Stimulated activated naive CD8-positive, alpha-beta T cell treated with anti-CD3 and anti-CD28 coated beads, Interleukin-15, amount 100 ng/mL, for 72 hours (primary cell): ENCODE data around the gene NDFIP1.
A peak's percentile ranks its signal among the peaks of the same experiment; 100 is the strongest.

Source experiments
- ATAC-seq: fragments of 150-1000 bp; cut with Tn5 transposase; 2 replicates; pipeline ENCODE4 v1.10.0; 2021; ENCODE audit warnings: mild to moderate bottlenecking, moderate library complexity
- DNase-seq, 2 donors: peaks; one replicate each; pipeline ENCODE4 v3.0.0; 2021 to 2022
- H3K27ac Mint-ChIP-seq, 2 donors: one replicate each; pipeline ENCODE4 v1.8.0; 2022; ENCODE audit warnings: mild to moderate bottlenecking in 2 of 2, mixed read lengths in 2 of 2, moderate library complexity in 2 of 2
- H3K27me3 Mint-ChIP-seq: one replicate; pipeline ENCODE4 v1.8.0; 2022; ENCODE audit warnings: mixed read lengths
- H3K4me1 Mint-ChIP-seq: one replicate; pipeline ENCODE4 v1.8.0; 2022; ENCODE audit warnings: mild to moderate bottlenecking, mixed read lengths
- H3K4me3 Mint-ChIP-seq, 2 donors: one replicate each; pipeline ENCODE4 v1.8.0; 2022; ENCODE audit warnings: mild to moderate bottlenecking in 2 of 2, mixed read lengths in 2 of 2, moderate library complexity in 1 of 2
- H3K9me3 Mint-ChIP-seq, 2 donors: one replicate each; pipeline ENCODE4 v1.8.0; 2022; ENCODE audit warnings: mixed read lengths in 2 of 2

NDFIP1 gene

GRCh38 chr5:142122121-142122520 is 13.5 kb downstream of the NDFIP1 start:
- ATAC-seq: no peak
- Mint-ChIP-seq H3K9me3 (no peaks in the 10 kb centered on the region), H3K4me1 (peaks cover 70% of the 10 kb centered on the region), H3K27me3 (no peaks in the 10 kb centered on the region), H3K27ac (no peak overlapping the region), H3K4me3 (no peak overlapping the region)
- DNase-seq: no peak

GRCh38 chr5:142125378-142125777 is 16.8 kb downstream of the NDFIP1 start:
- no peak for DNase-seq
- H3K4me1 Mint-ChIP-seq: peaks cover 41% of the 10 kb centered on the region
- no peak for ATAC-seq
- no peaks in the 10 kb centered on the region for H3K9me3 Mint-ChIP-seq
- no peak overlapping the region for H3K4me3 Mint-ChIP-seq
- H3K27ac Mint-ChIP-seq: no peak overlapping the region
- H3K27me3 Mint-ChIP-seq: no peaks in the 10 kb centered on the region

DNA sequence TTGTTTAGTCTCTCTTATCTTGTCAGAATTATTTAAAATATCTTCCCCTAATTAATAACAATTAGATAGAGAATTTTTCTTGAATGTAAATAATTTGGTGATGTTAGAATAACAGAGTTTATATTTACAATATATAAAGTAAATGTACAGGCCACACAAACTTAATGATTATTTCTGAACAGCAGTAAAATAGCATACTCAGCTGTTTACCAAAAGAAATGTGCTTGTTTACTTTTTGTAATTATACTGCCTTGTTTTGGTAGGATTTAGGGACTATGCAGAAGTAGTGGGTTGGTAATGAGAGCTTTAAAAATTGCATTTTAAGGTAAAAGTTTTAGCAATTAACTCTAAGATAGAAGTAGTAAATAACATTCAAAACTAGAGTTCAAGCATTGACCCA is 17.4 kb downstream of the NDFIP1 start:
- H3K4me1 Mint-ChIP-seq: peaks cover 35% of the 10 kb centered on the region
- H3K27ac Mint-ChIP-seq: no peak overlapping the region
- DNase-seq (no peak), ATAC-seq (no peak)
- no peaks in the 10 kb centered on the region for H3K27me3 Mint-ChIP-seq
- H3K4me3 Mint-ChIP-seq: no peak overlapping the region
- no peaks in the 10 kb centered on the region for H3K9me3 Mint-ChIP-seq

DNA sequence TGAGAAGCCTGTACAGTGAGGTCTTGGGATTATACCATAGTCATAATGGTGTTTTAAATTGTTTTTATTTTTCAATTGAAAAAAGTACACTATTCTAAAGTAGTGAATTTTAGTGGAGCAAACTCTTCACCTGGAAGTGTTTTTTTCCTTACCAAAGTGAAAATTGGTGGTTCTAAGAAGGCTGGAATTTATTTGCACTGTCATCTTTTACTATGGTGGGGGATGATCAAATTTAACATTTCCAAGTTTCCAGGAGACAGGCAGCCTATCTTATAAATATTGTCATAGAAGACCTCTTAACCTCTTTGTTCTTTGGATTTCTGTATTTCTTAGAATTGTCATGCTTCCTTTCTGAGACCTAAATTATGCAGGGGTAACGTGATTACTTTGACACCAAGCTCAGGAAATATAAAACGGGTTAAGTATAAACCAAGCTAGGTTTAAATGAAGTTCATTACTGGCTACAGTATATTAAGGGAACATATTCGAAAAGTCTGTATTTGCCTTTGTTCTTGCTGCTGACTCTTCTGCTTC is 20.2 kb downstream of the NDFIP1 start:
- no peak for DNase-seq
- Mint-ChIP-seq H3K27ac (peak overlapping the region; percentile 9 to 21), H3K9me3 (no peaks in the 10 kb centered on the region), H3K4me1 (peaks cover 15% of the 10 kb centered on the region), H3K4me3 (peak overlapping the region; percentile 16 to 64), H3K27me3 (no peaks in the 10 kb centered on the region)
- peak; percentile 39 for ATAC-seq

DNA sequence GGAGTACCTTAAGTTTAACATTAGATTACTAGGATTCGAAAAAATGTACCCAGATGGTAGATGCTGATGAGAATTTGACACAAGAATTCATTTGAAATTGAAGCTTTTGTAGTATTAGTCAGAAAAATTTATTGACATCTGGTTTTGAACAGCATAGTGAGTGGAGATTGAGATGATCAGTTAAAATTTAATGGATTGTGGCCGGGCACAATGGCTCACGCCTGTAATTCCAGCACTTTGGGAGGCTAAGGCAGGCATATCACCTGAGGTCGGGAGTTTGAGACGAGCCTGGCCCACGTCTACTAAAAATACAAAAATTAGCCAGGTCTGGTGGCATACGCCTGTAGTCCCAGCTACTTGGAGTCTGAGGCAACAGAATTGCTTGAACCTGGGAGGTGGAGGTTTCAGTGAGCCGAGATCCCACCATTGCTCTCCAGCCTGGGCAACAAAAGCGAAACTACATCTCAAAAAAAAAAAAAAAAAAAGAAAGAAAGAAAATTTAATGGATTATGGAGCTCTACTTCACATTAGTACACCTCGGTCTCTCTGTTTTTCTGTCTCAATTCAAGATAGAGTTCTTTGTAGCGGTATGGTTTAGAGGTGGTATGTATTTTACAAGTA is 21.0 kb downstream of the NDFIP1 start:
- Mint-ChIP-seq H3K9me3 (no peaks in the 10 kb centered on the region), H3K4me3 (peak overlapping the region in 1 of 2 donors; percentile 29), H3K27me3 (no peaks in the 10 kb centered on the region), H3K27ac (peak overlapping the region in 1 of 2 donors; percentile 60), H3K4me1 (peaks cover 7% of the 10 kb centered on the region)
- no peak for ATAC-seq
- no peak for DNase-seq

DNA sequence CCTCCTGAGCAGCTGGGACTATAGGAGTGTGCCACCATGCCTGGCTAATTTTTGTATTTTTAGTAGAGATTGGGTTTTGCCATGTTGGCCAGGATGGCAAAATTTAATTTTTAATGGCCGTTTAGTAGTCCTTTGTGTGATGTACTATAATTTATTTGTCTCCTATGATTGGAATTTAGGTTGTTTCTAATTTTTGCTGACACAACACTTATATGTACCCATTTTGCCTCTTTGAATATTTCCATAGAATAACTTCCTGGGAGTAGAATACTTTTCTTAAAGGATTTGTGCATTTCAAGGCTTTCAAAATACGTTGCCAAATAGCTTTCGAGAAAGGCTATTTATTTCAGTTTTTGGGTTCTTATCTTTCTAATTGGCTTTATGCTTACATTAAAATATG is 22.8 kb downstream of the NDFIP1 start:
- DNase-seq: no peak
- H3K4me3 Mint-ChIP-seq: no peak overlapping the region
- H3K4me1 Mint-ChIP-seq: peaks cover 16% of the 10 kb centered on the region
- ATAC-seq: no peak
- no peaks in the 10 kb centered on the region for H3K27me3 Mint-ChIP-seq
- no peaks in the 10 kb centered on the region for H3K9me3 Mint-ChIP-seq
- H3K27ac Mint-ChIP-seq: peak overlapping the region in 1 of 2 donors; percentile 72

- Mint-ChIP-seq H3K27me3 (no peaks in the 10 kb centered on the region), H3K27ac (no peak overlapping the region), H3K4me1 (peaks cover 22% of the 10 kb centered on the region), H3K4me3 (no peak overlapping the region), H3K9me3 (no peaks in the 10 kb centered on the region)
- DNase-seq (no peak), ATAC-seq (no peak)
Observed at GRCh38 chr5:142132916-142133315, 24.3 kb downstream of the NDFIP1 start.

GRCh38 chr5:142133330-142134206 is 25.0 kb downstream of the NDFIP1 start:
- no peak overlapping the region for H3K4me3 Mint-ChIP-seq
- DNase-seq: no peak
- H3K27ac Mint-ChIP-seq: no peak overlapping the region
- peak; percentile 54 for ATAC-seq
- H3K4me1 Mint-ChIP-seq: peaks cover 27% of the 10 kb centered on the region
- H3K27me3 Mint-ChIP-seq: no peaks in the 10 kb centered on the region
- H3K9me3 Mint-ChIP-seq: no peaks in the 10 kb centered on the region

GRCh38 chr5:142134331-142135010 is 25.9 kb downstream of the NDFIP1 start:
- no peak for DNase-seq
- Mint-ChIP-seq H3K4me3 (no peak overlapping the region), H3K4me1 (peaks cover 27% of the 10 kb centered on the region), H3K9me3 (no peaks in the 10 kb centered on the region), H3K27ac (no peak overlapping the region), H3K27me3 (no peaks in the 10 kb centered on the region)
- no peak for ATAC-seq

DNA sequence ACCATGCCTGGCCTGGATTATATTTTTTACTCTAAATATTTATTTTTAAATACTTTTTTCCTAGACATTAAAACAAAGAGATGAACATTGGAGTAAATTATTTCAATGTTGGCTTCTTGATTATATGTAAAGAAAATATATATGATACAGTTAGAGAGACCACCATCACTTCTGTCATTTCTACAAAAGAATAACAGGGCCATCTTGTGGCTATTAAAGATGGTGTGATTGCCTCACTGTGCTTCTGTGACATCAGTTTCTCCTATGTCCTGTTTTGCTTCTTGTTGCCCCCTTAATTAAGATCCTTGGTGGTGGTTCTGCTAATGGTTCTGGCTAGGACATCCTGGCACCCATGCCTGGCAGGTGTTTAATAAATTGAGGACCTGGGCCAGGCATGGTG is 32.9 kb downstream of the NDFIP1 start:
- ATAC-seq (no peak), DNase-seq (no peak)

DNA sequence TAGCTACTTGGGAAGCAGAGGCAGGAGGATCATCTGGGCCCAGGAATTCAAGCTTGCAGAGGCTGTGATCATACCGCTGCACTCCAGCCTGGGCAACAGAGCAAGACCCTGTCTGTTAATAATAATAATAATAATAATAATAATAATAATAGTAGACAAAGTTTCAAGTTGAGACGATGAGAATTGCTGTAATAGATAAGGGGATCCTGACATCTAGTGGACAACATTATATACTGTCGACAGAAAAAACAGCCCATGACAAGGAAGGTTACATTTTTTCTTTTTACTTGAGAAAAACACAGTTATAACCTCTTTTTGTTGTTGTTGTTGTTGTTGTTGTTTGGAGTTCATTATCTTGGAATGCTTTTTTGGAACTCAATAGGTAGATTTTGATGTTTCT is 35.3 kb downstream of the NDFIP1 start:
- Mint-ChIP-seq H3K27me3 (no peaks in the 10 kb centered on the region), H3K4me1 (peaks cover 16% of the 10 kb centered on the region), H3K27ac (no peak overlapping the region), H3K4me3 (no peak overlapping the region), H3K9me3 (no peaks in the 10 kb centered on the region)
- no peak for DNase-seq
- ATAC-seq: no peak

More for the DNA sequence above, 32.9 kb downstream of the NDFIP1 start:
- Mint-ChIP-seq H3K9me3 (no peaks in the 10 kb centered on the region), H3K27me3 (no peaks in the 10 kb centered on the region), H3K4me3 (no peak overlapping the region), H3K27ac (no peak overlapping the region), H3K4me1 (peaks cover 28% of the 10 kb centered on the region)

- H3K9me3 Mint-ChIP-seq: no peaks in the 10 kb centered on the region
- no peak overlapping the region for H3K27ac Mint-ChIP-seq
- DNase-seq (peak; percentile 41 to 50), ATAC-seq (peak; percentile 91)
- peaks cover 16% of the 10 kb centered on the region for H3K4me1 Mint-ChIP-seq
- H3K4me3 Mint-ChIP-seq: no peak overlapping the region
- no peaks in the 10 kb centered on the region for H3K27me3 Mint-ChIP-seq
Observed at GRCh38 chr5:142145106-142145900, 36.7 kb downstream of the NDFIP1 start.

- DNase-seq: no peak
- H3K4me3 Mint-ChIP-seq: no peak overlapping the region
- no peaks in the 10 kb centered on the region for H3K4me1 Mint-ChIP-seq
- H3K9me3 Mint-ChIP-seq: no peaks in the 10 kb centered on the region
- H3K27me3 Mint-ChIP-seq: no peaks in the 10 kb centered on the region
- peak overlapping the region in 1 of 2 donors; percentile 76 for H3K27ac Mint-ChIP-seq
- ATAC-seq: no peak
Observed at GRCh38 chr5:142149363-142149762, 40.8 kb downstream of the NDFIP1 start.

- Mint-ChIP-seq H3K27me3 (no peaks in the 10 kb centered on the region), H3K4me1 (peaks cover 7% of the 10 kb centered on the region), H3K9me3 (no peaks in the 10 kb centered on the region), H3K27ac (no peak overlapping the region), H3K4me3 (no peak overlapping the region)
- ATAC-seq (no peak), DNase-seq (no peak)
Observed at GRCh38 chr5:142150431-142150830, 41.9 kb downstream of the NDFIP1 start.
